ENCODE measurements around the gene TXLNG. TPM values are rescaled to one million over a fixed set of nuclear protein-coding genes. Genes with fewer than 3 reads are reported as not detected.

TXLNG gene
- 5.8 and 10.4 TPM in 2 replicates for total RNA-seq

GRCh38 chrX:16786139-16786790 is at the start of gene TXLNG:
TSS of gene TXLNG (plus strand) at chrX:16786466. CDS start at chrX:16786488, 22 bp downstream.

DNA sequence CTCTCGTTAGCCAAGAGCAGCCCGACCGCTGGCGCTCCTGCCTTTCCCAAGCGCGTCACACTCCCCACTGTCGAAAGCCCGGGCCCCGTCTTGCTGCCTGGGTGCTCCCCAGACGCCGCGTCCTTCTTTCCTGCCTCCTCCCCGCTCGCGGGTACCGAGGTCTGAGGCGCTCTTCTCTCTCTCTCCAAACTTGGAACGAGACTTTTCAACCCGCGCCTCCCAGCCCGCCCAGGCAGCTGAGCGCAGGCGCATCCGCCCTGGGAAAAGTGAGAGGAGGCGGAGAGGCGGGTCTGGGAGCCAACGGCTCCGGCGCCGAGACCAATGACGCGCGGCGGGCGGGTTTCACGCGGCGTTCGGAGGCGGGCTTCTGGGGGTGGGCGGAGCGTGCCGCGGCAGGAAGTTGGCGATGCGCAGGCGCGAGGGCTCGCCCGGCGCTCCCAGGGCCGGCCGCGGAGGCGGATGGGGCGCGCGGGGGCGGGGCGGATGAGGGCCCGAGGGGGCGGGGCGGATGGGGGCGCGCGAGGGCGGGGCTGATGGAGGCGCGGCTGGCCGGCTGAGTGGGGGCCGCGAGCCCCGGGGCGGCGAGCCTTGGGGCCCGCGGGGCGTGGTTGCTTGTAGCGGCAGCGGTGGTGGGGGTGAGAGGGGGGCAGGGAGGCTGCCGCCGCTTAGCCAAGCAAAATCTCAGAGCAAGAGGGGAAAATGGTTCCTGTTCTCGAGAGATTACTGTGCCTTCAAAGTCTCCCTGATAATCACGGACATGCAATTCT is 84.0 kb downstream of the TXLNG start, which contains the start of gene RBBP7:
RBBP7 (minus strand) TSS at position 268 of the 767 bp plus-strand sequence. CDS start 309 bp downstream, outside the sequence.

Other genes with a start within 250 kb of the TXLNG start
- not detected in 2 replicates for gene S100G, start 136.3 kb upstream of the TXLNG start, total RNA-seq
- 6.4 and 6.8 TPM in 2 replicates for gene CTPS2, start 73.8 kb upstream of the TXLNG start, total RNA-seq
- gene SYAP1, start 66.9 kb upstream of the TXLNG start, total RNA-seq, result 19.6 and 21.7 TPM in 2 replicates
- gene RBBP7, start 83.9 kb downstream of the TXLNG start, total RNA-seq, result 66.7 and 73.3 TPM in 2 replicates
- gene REPS2, start 160.2 kb downstream of the TXLNG start, total RNA-seq, result 6.8 and 7.5 TPM in 2 replicates